Measurements from ENCODE around the gene C11orf24.

Gene C11orf24

DNA sequence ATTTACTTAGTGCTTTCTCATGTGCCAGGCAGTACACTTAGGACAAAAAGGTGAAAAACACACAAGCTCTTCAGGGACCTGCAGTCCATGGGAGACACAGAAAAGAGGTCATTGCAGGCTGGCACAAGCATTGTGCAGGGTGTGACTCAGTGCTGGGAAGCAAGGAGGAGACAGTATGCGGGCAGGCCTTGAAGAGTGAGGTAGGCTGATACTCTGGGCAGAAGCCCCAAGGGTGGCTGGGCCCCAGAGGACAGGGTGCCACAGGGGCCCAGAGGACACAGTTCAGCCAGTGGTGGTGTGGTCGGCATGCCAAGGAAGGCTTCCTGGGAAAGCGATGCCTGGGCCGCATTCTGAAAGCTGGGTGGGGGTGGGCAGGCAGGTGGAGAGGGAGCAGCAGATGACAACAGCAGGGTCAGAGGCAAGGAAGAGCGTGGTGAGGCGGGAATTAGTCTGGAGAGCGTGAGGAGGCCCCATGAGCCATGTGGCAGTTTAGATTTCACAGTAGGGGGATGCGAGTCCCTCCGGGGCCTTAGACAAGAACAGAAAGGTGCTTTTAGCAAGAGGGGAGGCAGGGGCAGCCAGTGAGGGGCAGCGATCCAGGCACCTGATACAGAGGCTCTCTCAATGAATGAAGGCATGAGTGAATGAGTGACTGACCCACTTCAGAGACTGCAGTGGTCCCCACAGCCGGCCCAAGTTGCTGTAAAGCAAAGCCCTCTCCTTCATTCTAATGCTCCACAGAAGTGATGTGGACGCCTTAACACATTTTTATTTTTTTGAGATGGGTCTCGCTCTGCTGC, 6.8 kb downstream of the C11orf24 start:
- H3K27ac ChIP-seq = no peak overlapping the region
- TF ChIP-seq, protein P1, sequence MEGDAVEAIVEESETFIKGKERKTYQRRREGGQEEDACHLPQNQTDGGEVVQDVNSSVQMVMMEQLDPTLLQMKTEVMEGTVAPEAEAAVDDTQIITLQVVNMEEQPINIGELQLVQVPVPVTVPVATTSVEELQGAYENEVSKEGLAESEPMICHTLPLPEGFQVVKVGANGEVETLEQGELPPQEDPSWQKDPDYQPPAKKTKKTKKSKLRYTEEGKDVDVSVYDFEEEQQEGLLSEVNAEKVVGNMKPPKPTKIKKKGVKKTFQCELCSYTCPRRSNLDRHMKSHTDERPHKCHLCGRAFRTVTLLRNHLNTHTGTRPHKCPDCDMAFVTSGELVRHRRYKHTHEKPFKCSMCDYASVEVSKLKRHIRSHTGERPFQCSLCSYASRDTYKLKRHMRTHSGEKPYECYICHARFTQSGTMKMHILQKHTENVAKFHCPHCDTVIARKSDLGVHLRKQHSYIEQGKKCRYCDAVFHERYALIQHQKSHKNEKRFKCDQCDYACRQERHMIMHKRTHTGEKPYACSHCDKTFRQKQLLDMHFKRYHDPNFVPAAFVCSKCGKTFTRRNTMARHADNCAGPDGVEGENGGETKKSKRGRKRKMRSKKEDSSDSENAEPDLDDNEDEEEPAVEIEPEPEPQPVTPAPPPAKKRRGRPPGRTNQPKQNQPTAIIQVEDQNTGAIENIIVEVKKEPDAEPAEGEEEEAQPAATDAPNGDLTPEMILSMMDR (conservative IDR thresholded peaks at IDR 0.05) = no peak
- TF ChIP-seq ZFX (IDR thresholded peaks at IDR 0.05) = no peak

DNA sequence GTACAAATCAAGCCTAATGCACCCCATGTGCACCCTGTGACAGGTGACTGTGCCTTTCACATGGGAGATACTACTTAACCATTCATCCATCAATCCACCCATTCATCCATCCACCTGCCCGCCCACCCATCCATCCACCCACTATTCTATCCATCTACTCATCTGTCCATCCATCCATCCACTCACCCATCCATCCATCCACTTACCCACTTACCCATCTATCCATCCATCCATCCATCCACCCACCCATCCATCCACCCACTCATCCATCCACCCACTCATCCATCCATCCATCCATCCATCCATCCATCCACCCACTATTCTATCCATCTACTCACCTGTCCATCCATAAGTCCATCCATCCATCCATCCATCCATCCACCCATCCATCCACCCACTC, 7.5 kb downstream of the C11orf24 start:
- no peak overlapping the region for H3K27ac ChIP-seq
- TF ChIP-seq, protein P1 (conservative IDR thresholded peaks at IDR 0.05) = no peak
- no peak for TF ChIP-seq ZFX (IDR thresholded peaks at IDR 0.05)

DNA sequence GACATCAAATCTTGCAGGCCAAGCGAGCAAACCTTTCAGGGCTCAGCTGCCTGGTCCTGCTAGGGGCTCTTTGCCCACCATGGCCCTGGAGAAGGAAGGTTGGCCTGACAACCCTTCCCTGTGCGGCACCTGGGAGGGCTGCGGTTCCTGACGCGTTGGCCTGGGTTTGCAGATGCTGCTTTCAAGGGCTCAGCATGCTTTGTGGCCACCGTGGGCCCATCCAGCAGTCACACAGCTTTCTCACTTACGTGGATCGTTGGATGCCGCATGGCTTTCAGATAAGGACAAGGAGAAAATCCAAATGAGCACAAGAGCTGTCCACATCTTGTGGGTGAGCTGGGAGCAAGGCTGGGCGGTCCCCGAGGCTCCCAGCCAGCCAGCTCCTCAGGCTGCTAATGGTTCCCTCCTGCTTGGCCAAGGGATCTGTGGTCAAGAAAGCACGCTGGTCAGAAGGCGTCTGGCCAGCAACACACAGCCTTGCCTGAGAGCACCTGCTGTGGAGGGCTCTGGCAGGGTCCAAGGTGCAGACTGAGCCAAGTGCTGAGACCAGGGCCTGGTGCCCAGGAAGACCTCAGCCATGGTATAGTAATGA, 8.2 kb downstream of the C11orf24 start:
- no peak overlapping the region for H3K27ac ChIP-seq
- TF ChIP-seq ZFX (IDR thresholded peaks at IDR 0.05) = no peak
- TF ChIP-seq, protein P1 (conservative IDR thresholded peaks at IDR 0.05) = no peak

DNA sequence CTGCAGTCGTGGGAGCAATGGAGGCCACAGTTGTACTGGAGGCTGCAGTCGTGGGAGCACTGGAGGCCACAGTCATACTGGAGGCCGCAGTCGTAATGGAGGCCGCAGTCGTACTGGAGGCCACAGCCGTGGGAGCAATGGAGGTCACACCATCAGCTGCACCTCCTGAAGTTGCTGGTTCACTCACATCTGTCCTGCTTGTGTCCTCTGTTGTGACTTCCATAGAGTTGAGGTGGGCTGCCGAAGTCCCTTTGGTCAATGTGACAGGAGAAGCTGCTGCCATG, 9.3 kb downstream of the C11orf24 start:
- no peak overlapping the region for H3K27ac ChIP-seq
- TF ChIP-seq, protein P1 (conservative IDR thresholded peaks at IDR 0.05) = no peak
- no peak for TF ChIP-seq ZFX (IDR thresholded peaks at IDR 0.05)

DNA sequence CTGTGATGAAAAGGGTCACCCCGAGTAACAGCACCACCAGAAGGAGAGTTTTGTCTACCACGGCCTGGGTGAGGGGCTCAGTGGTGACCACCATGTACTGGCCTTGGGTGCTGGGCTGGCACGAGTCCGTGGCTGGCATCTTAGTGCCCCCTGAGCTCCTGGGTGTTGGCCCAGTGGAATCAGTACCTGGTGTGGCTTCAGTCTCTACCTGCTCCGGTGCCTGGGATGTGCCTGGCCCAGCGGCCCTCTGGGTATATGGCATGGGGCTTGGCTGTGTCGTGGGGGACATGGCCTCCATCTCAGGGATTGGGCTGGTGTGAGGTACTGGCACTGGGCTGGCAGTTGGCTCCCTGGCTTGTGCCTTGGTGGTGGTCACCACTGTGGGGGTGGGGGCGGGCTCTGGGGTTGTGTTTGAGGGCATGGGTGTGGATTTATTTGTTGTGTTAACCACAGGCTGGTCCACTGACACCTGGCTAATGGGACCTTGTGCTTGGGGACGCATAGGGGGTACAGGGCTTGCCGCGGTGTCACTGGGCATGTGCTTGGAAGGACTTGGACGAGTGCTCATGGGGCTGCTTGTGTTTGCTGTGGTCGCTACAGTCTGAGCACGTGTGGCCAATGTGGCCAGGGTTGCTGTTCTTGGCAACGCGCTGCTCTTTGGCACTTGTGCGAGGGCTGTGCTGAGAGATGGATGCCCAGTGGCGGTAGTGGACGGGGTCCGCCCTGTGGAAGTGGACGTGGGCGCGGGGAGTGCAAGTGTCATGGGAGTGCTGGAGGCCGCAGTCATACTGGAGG, 9.8 kb downstream of the C11orf24 start:
- TF ChIP-seq, protein P1 (conservative IDR thresholded peaks at IDR 0.05) = no peak
- TF ChIP-seq ZFX (IDR thresholded peaks at IDR 0.05) = no peak
- H3K27ac ChIP-seq = no peak overlapping the region

DNA sequence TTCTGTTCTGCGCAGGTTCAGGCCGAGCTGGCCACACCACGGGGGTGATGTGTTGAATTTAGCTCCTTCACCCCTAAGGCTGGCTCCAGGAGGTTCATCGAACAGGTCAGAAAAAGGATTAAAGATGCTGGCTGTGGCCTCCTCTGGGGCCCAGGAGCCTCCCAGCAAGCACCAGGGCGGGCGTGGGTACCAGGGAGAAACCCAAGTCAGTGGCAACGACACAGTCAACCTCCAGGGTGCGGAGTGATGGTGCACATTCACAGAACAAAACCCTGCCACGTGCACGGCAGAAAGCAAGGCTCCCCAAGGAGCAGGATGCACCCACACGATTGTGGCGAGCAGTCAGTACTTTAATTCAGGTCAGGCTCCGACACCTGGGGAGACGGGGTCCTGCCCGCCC, 10.8 kb downstream of the C11orf24 start:
- TF ChIP-seq, protein P1 (conservative IDR thresholded peaks at IDR 0.05) = no peak
- no peak for TF ChIP-seq ZFX (IDR thresholded peaks at IDR 0.05)
- H3K27ac ChIP-seq = no peak overlapping the region

DNA sequence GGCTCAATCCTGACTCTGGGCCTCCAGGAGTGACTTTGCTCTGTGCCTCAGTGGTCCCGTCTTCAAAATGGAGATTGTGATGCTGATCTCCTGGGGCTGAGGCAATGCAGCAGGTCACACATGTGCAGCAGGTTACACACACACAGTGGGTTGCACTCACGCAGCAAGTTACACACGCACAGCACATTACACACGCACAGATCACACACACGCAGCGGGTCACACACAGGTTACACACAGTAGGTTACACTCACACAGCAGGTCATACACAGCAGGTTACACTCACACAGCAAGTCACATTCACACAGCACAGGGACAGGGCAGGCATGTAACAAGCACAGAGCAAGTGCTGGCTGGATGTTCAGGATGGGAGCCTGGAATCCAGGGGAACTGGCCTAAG, 11.3 kb downstream of the C11orf24 start:
- TF ChIP-seq, protein P1 (conservative IDR thresholded peaks at IDR 0.05) = no peak
- no peak for TF ChIP-seq ZFX (IDR thresholded peaks at IDR 0.05)
- H3K27ac ChIP-seq = no peak overlapping the region

Data from C4-2B (cell line).